Endothelial cell of umbilical vein (primary cell): Measurements from ENCODE around the gene TTLL13. TPM values are rescaled to one million over a fixed set of nuclear protein-coding genes. Genes with fewer than 3 reads are reported as not detected.
A peak's percentile ranks its signal among the peaks of the same experiment; 100 is the strongest.

ENCODE experiments used
- BruUV-seq: library from RNA; stranded (reverse); fragments of 400-500 nt; replicated peaks from 2 replicates; lab custom pipeline; 2021; lab: Mats Ljungman, UMichigan
- CTCF ChIA-PET: fragments of 300-600, 350-600 bp; sonication (Branson Sonifier 250); formaldehyde crosslinking; loops from one replicate; lab custom pipeline; 2021; ENCODE audit warnings: antibody characterized with exemption, inconsistent platforms; lab: Charles Lee
- POLR2A ChIA-PET: fragments of 300-600, 350-600 bp; sonication (Branson Sonifier 250); formaldehyde crosslinking; loops from one replicate; lab custom pipeline; 2021; ENCODE audit warnings: antibody characterized with exemption, inconsistent platforms; lab: Charles Lee
- DNase-seq: peaks from one replicate; pipeline ENCODE4 v3.0.0-alpha.2; 2011; ENCODE audit warnings: low read depth, low spot score
- FAIRE-seq: peaks from 2 replicates; lab custom pipeline; 2011; peaks lifted over from hg19 to GRCh38; lab: Jason Lieb, UNC
- H2AFZ ChIP-seq: 2 replicates; pipeline ENCODE4 v1.6.0; 2012; ENCODE audit warnings: low read depth, low read length, control low read depth, inconsistent platforms
- H3K27ac ChIP-seq: 2 replicates; pipeline ENCODE4 v1.5.1; 2011; ENCODE audit warnings: low read depth, mild to moderate bottlenecking, control low read depth, low read length, moderate library complexity; ENCODE audit not compliant: insufficient read depth
- H3K27me3 ChIP-seq, 2 experiments: 2 replicates each; pipeline versions ENCODE4 v1.6.0 to v1.6.1; 2011; ENCODE audit warnings: low read length in 2 of 2, mixed read lengths in 1 of 2; ENCODE audit not compliant: control insufficient read depth in 2 of 2, insufficient read depth in 2 of 2
- H3K36me3 ChIP-seq, 2 experiments: 2 replicates in 1 of 2; 3 replicates in 1 of 2; pipeline ENCODE4 v1.5.1; 2011; ENCODE audit warnings: low read length in 2 of 2, mild to moderate bottlenecking in 1 of 2, moderate library complexity in 1 of 2; ENCODE audit not compliant: control insufficient read depth in 2 of 2, insufficient read depth in 2 of 2; ENCODE audit errors: extremely low read depth in 1 of 2
- H3K4me1 ChIP-seq: 3 replicates; pipeline ENCODE4 v1.5.1; 2011; ENCODE audit warnings: mild to moderate bottlenecking, low read length; ENCODE audit not compliant: control insufficient read depth, insufficient read depth; ENCODE audit errors: extremely low read depth
- H3K4me2 ChIP-seq: 2 replicates; pipeline ENCODE4 v1.6.1; 2011; ENCODE audit warnings: low read length, control low read depth, mixed read lengths; ENCODE audit not compliant: insufficient read depth
- H3K4me3 ChIP-seq, 3 experiments: fragments of 200-600 bp in 1 of 3; sonication (generic), shearing (Covaris generic) in 1 of 3; replicated peaks in 1 of 3; 2 replicates each; pipeline ENCODE4 v1.5.1; 2011 to 2016; ENCODE audit warnings: control low read depth in 3 of 3, low read length in 3 of 3, mild to moderate bottlenecking in 2 of 3, inconsistent platforms in 1 of 3, low read depth in 1 of 3, moderate library complexity in 1 of 3; ENCODE audit not compliant: insufficient read depth in 1 of 3
- H3K79me2 ChIP-seq: 2 replicates; pipeline ENCODE4 v1.6.0; 2012; ENCODE audit warnings: low read length, inconsistent platforms; ENCODE audit not compliant: control insufficient read depth, insufficient read depth
- H3K9ac ChIP-seq: replicated peaks from 2 replicates; pipeline ENCODE3; 2011; ENCODE audit warnings: low read length, control low read depth; ENCODE audit not compliant: insufficient read depth; ENCODE audit errors: extremely low read depth
- H3K9me1 ChIP-seq: replicated peaks from 3 replicates; pipeline ENCODE4 v1.6.0; 2011; ENCODE audit warnings: mild to moderate bottlenecking, low read length; ENCODE audit not compliant: control insufficient read depth, insufficient read depth; ENCODE audit errors: extremely low read depth
- H3K9me3 ChIP-seq: replicated peaks from 2 replicates; pipeline ENCODE4 v1.5.1; 2012; ENCODE audit warnings: low read length, inconsistent platforms; ENCODE audit not compliant: control insufficient read depth, insufficient read depth
- H4K20me1 ChIP-seq: replicated peaks from 2 replicates; pipeline ENCODE3; 2011; ENCODE audit warnings: mild to moderate bottlenecking, low read length; ENCODE audit not compliant: control insufficient read depth, insufficient read depth; ENCODE audit errors: extremely low read depth
- EZH2 ChIP-seq: IDR thresholded peaks from 2 replicates; pipeline ENCODE4 v1.6.1; 2012; ENCODE audit warnings: borderline replicate concordance, low read depth, mild to moderate bottlenecking, moderate library complexity, low read length, inconsistent platforms; ENCODE audit not compliant: severe bottlenecking
- FOS ChIP-seq: IDR thresholded peaks from 2 replicates; pipeline ENCODE4 v1.6.1; 2011; ENCODE audit warnings: mild to moderate bottlenecking, low read length, moderate library complexity, borderline replicate concordance; ENCODE audit not compliant: insufficient read depth
- GATA2 ChIP-seq: IDR thresholded peaks from 2 replicates; pipeline ENCODE4 v1.7.0; 2011; ENCODE audit warnings: low read depth, mild to moderate bottlenecking, moderate library complexity, mixed read lengths, low read length; ENCODE audit not compliant: insufficient read length, insufficient read depth
- JUN ChIP-seq: IDR thresholded peaks from 2 replicates; pipeline ENCODE4 v1.6.1; 2011; ENCODE audit warnings: borderline replicate concordance, low read depth; ENCODE audit not compliant: insufficient read length, insufficient read depth
- MYC ChIP-seq: IDR thresholded peaks from one replicate; pipeline ENCODE4 v1.6.1; 2011; ENCODE audit warnings: mild to moderate bottlenecking, low read depth, low read length
- POLR2A ChIP-seq: IDR thresholded peaks from 2 replicates; pipeline ENCODE4 v1.6.1; 2012; ENCODE audit warnings: low read depth, mild to moderate bottlenecking, control low read depth, low read length
- POLR2AphosphoS5 ChIP-seq: IDR thresholded peaks from 2 replicates; pipeline ENCODE4 v1.6.1; 2012; ENCODE audit warnings: low read depth, mild to moderate bottlenecking, control low read depth, low read length, moderate library complexity; ENCODE audit not compliant: insufficient read depth
- dilution Hi-C: fragments of 300-500 bp; cut with MboI; formaldehyde crosslinking; loops from one replicate; pipeline ENCODE4 v1.15.0; 2019; ENCODE audit warnings: low sequenced_read_pairs; ENCODE audit not compliant: extremely low pct_ligation_motif_present
- intact Hi-C: fragments of 100-400 bp; cut with micrococcal nuclease; formaldehyde crosslinking; loops from one replicate; pipeline ENCODE4 v1.10.0; 2022
- polyA plus RNA-seq, 4 experiments: library from polyadenylated mRNA; depleted of rRNA in 3 of 4; stranded (reverse) in 3 of 4; unstranded in 1 of 4; fragments of >200 nt; gene quantifications; 2 replicates each; pipeline versions ENCODE4 v1.2.1 to v1.2.3, GENCODE V29; 2011 to 2012; ENCODE audit warnings: missing spikeins in 1 of 4
- total RNA-seq: library from RNA; stranded (reverse); gene quantifications from 2 replicates; pipeline ENCODE4 v1.2.3, GENCODE V29; 2021
- TF ChIP-seq, protein P1 (sequence below), 2 donors: IDR thresholded peaks; 1 replicate in 1 of 2; 2 replicates in 1 of 2; pipeline ENCODE4 v1.5.1; 2011; ENCODE audit warnings: low read length in 2 of 2, mild to moderate bottlenecking in 2 of 2, moderate library complexity in 2 of 2, control low read depth in 1 of 2, inconsistent platforms in 1 of 2, low read depth in 1 of 2; ENCODE audit not compliant: insufficient read depth in 1 of 2; ENCODE audit errors: extremely low read depth in 1 of 2
- TF ChIP-seq, protein P2 (sequence below): IDR thresholded peaks from 2 replicates; pipeline ENCODE4 v1.6.1; 2011; ENCODE audit not compliant: insufficient read depth, insufficient read length

TTLL13 gene
- total and polyA plus RNA-seq, 2 donors (not counting 3 experiments of a cell fraction or from before 2014, with no cell fraction given), result 0.04 TPM; not detected in 1

DNA sequence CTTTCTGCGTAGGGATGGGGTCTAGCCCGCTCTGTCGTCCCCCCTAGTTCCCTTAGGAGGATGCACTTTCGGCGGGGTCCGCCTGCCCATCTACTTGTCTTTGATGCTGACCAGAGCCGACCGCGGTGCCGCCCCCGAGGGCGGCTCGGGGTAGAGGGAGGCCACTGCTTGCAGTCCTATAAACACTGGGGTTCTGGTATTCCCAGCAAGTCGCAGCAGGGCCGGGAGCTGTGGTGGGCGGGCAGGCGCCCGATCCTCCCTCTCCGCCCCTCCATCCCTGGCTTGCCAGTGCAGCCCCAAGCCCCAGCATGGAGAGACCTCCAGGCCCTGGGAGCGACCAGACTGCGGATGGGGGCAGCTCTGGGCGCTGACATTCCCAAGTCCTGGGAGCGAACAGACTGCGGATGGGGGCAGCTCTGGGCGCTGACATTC lies 47.4 kb upstream of the TTLL13 start:
- no peaks in the 10 kb centered on the region for H3K36me3 ChIP-seq
- peak overlapping the region; percentile 99 for H2AFZ ChIP-seq
- dilution Hi-C loops (no loop called here), intact Hi-C loops (loop anchor here (1.0 kb wide), 1 partner anchor 31 kb away; the partner anchor contains the start of gene CIB1)
- peaks cover 6% of the 10 kb centered on the region for H3K4me1 ChIP-seq
- BruUV-seq, result no TSS peak
- H3K79me2 ChIP-seq, result no peaks in the 10 kb centered on the region
- no peaks in the 10 kb centered on the region for H3K27me3 ChIP-seq
- DNase-seq (no peak), FAIRE-seq (peak; percentile 55)
- H3K4me3 ChIP-seq, result peak overlapping the region; percentile 67 to 92 (median 77)
- ChIA-PET POLR2A (interaction anchor here (0.6 to 1.7 kb wide), 3 partner anchors 13 to 327 kb away, joined by 3 to 5 read pairs (median 4); partner anchors contain the start of gene CIB1), CTCF (interaction anchor here (0.7 to 7.5 kb wide), 9 partner anchors 10 to 85 kb away, joined by 3 to 34 read pairs (median 7); partner anchors contain the start of gene TTLL13)
- H3K27ac ChIP-seq, result no peak overlapping the region
- no peaks in the 10 kb centered on the region for H3K9me1 ChIP-seq
- H3K4me2 ChIP-seq, result peak overlapping the region; percentile 87
- H3K9ac ChIP-seq, result peak overlapping the region; percentile 32
- no peaks in the 10 kb centered on the region for H4K20me1 ChIP-seq
- H3K9me3 ChIP-seq, result no peaks in the 10 kb centered on the region
- TF ChIP-seq EZH2, result no peak
- TF ChIP-seq POLR2AphosphoS5, result no peak
- TF ChIP-seq GATA2, result no peak
- no peak for TF ChIP-seq MYC
- TF ChIP-seq FOS, result no peak
- TF ChIP-seq, protein P1, sequence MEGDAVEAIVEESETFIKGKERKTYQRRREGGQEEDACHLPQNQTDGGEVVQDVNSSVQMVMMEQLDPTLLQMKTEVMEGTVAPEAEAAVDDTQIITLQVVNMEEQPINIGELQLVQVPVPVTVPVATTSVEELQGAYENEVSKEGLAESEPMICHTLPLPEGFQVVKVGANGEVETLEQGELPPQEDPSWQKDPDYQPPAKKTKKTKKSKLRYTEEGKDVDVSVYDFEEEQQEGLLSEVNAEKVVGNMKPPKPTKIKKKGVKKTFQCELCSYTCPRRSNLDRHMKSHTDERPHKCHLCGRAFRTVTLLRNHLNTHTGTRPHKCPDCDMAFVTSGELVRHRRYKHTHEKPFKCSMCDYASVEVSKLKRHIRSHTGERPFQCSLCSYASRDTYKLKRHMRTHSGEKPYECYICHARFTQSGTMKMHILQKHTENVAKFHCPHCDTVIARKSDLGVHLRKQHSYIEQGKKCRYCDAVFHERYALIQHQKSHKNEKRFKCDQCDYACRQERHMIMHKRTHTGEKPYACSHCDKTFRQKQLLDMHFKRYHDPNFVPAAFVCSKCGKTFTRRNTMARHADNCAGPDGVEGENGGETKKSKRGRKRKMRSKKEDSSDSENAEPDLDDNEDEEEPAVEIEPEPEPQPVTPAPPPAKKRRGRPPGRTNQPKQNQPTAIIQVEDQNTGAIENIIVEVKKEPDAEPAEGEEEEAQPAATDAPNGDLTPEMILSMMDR (IDR thresholded peaks at IDR 0.05; ENCODE audit: extremely low read depth in 1 of 2, insufficient read depth in 1 of 2, low read depth in 1 of 2, low read length in 2 of 2), result no peak
- no peak for TF ChIP-seq POLR2A
- TF ChIP-seq, protein P2, sequence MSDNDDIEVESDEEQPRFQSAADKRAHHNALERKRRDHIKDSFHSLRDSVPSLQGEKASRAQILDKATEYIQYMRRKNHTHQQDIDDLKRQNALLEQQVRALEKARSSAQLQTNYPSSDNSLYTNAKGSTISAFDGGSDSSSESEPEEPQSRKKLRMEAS, result no peak
- no peak for TF ChIP-seq JUN
